ENCODE results near the gene ERP27.

The ERP27 gene

DNA sequence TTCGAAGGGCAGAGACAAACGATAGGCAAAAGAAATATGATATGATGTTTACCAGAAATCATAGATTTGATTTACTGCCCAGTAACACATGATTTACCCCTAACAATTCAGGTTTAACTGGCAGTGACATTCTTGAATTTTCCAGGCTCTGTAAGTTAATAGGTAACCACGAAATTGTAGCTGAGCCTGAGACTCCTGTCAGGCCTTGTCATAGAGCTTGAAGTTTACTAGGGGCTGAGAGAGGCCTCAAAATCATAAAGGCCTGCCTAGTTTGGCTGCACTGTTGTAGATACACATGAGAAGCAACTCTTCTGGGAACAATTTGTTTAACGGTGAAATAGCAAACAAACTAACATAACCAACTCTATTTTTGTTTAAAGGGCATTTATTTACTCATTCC is 3.3 kb downstream of the ERP27 start:
- TF ChIP-seq, protein P1, sequence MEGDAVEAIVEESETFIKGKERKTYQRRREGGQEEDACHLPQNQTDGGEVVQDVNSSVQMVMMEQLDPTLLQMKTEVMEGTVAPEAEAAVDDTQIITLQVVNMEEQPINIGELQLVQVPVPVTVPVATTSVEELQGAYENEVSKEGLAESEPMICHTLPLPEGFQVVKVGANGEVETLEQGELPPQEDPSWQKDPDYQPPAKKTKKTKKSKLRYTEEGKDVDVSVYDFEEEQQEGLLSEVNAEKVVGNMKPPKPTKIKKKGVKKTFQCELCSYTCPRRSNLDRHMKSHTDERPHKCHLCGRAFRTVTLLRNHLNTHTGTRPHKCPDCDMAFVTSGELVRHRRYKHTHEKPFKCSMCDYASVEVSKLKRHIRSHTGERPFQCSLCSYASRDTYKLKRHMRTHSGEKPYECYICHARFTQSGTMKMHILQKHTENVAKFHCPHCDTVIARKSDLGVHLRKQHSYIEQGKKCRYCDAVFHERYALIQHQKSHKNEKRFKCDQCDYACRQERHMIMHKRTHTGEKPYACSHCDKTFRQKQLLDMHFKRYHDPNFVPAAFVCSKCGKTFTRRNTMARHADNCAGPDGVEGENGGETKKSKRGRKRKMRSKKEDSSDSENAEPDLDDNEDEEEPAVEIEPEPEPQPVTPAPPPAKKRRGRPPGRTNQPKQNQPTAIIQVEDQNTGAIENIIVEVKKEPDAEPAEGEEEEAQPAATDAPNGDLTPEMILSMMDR (IDR thresholded peaks at IDR 0.05; ENCODE audit: low read depth, low read length, missing control alignments), result no peak
- H3K4me3 ChIP-seq (ENCODE audit: low read depth, low read length), result no peak overlapping the region
- no peak for DNase-seq
- no peak overlapping the region for H3K27ac ChIP-seq
- H3K27me3 ChIP-seq (replicated peaks), result no peaks in the 10 kb centered on the region
- in situ Hi-C loops (cut with HindIII; ENCODE audit: low pct_ligation_motif_present, low sequenced_read_pairs), result no loop called here
- H3K36me3 ChIP-seq (replicated peaks), result no peaks in the 10 kb centered on the region

DNA sequence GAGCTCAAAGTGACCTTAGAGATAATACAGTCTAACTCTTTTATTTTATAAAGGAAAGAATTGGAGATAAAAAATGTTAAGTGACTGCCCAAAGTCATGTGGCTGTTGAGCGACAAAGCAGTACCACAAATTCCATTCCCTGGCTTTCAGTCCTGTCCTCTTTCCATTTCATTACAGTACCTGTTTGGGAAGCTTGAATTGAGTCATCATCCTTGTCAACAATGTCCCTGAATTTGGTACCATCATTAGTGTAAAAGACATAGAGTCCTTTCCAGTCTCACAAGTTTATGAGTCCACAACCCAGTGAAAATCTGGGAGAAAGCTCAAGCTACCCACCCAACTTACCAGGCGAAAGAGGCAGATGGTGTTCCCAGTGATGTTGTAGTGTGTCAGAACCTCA is 3.8 kb downstream of the ERP27 start:
- no peaks in the 10 kb centered on the region for H3K36me3 ChIP-seq (replicated peaks)
- no peaks in the 10 kb centered on the region for H3K27me3 ChIP-seq (replicated peaks)
- no peak overlapping the region for H3K4me3 ChIP-seq (ENCODE audit: low read depth, low read length)
- in situ Hi-C loops (cut with HindIII; ENCODE audit: low pct_ligation_motif_present, low sequenced_read_pairs), result no loop called here
- no peak overlapping the region for H3K27ac ChIP-seq
- DNase-seq, result no peak
- TF ChIP-seq, protein P1 (IDR thresholded peaks at IDR 0.05; ENCODE audit: low read depth, low read length, missing control alignments), result no peak

DNA sequence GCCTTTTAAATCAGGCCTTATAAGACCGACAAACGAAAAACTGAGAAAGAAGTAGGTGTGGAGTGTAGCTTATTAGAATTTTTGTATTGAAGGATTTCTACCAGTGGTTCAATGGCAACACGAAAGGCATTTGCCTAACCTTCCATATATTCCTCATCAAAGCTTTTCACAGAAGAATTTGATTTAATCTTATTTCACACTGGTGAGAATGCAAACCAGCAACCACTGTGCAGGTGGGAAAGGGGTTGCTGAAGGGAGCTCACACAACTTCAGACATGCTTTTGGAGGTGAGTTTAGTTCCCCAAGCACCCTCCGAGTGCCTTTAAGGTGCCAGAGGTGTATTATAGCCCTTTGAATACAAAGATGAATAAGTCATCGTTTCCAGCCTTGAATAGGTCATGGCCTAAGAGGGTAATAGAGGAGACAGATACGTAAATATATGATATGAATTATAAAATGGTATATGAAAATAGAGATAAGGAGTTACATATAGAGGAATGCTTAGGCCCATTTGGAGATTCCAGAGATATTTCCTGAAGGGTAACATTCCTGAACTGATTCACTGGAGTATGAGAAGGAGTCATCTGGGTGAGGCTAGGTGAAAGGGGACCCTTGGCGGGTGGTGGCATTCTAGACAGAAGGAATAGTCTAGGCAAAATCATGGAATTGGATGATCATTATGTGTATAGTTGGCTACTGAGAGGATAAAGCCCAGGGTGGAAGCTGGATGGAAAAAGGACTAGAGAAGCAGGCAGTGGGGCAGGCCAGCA is 6.4 kb downstream of the ERP27 start:
- in situ Hi-C loops (cut with HindIII; ENCODE audit: low pct_ligation_motif_present, low sequenced_read_pairs), result no loop called here
- Histone ChIP-seq H3K27ac (no peak overlapping the region), H3K27me3 (replicated peaks) (no peaks in the 10 kb centered on the region), H3K4me3 (ENCODE audit: low read depth, low read length) (no peak overlapping the region), H3K36me3 (replicated peaks) (no peaks in the 10 kb centered on the region)
- TF ChIP-seq, protein P1 (IDR thresholded peaks at IDR 0.05; ENCODE audit: low read depth, low read length, missing control alignments), result no peak
- no peak for DNase-seq

DNA sequence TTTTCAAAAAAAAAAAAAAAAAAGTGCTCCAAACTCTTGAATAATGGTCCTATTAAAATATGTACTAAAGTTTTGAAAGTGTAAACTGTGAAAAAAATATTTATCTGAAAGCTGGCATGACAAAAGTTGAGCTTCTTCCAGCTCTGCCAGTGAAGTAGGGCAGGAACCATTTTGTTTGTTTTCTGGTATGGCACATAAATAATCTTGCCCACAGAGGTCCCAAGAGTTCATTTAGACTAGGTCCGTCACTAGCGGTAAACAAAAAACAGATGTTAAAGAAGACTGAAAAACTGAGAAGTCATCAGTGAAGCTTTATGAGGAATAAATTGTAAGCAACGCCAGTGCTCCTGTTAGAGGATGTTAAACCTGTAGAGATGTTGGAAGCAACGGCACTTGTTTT is 7.0 kb downstream of the ERP27 start:
- in situ Hi-C loops (cut with HindIII; ENCODE audit: low pct_ligation_motif_present, low sequenced_read_pairs), result no loop called here
- no peak for DNase-seq
- no peak overlapping the region for H3K4me3 ChIP-seq (ENCODE audit: low read depth, low read length)
- no peaks in the 10 kb centered on the region for H3K36me3 ChIP-seq (replicated peaks)
- H3K27me3 ChIP-seq (replicated peaks), result no peaks in the 10 kb centered on the region
- TF ChIP-seq, protein P1 (IDR thresholded peaks at IDR 0.05; ENCODE audit: low read depth, low read length, missing control alignments), result no peak
- H3K27ac ChIP-seq, result no peak overlapping the region

DNA sequence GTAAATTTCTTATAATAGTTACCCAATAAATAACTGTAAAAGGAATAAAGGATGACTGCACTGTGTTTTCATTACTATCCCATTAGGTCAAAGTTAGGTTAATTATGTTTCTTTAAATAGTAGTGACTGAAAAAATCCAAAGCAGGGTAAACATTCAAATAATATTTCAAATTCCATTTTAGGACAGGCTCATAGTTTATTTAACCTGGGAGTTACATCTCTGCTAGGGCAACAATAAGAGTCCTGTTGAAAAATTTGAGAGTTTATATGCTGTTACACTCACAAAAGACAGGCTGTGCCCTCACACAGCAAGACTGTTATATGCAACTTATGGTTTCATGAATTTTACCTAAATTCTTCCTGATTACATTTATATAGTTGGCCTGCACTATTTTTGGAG is 8.0 kb downstream of the ERP27 start:
- peak overlapping the region; percentile 22 for H3K27ac ChIP-seq
- H3K36me3 ChIP-seq (replicated peaks), result no peaks in the 10 kb centered on the region
- in situ Hi-C loops (cut with HindIII; ENCODE audit: low pct_ligation_motif_present, low sequenced_read_pairs), result no loop called here
- TF ChIP-seq, protein P1 (IDR thresholded peaks at IDR 0.05; ENCODE audit: low read depth, low read length, missing control alignments), result no peak
- no peak overlapping the region for H3K4me3 ChIP-seq (ENCODE audit: low read depth, low read length)
- peak; percentile 23 for DNase-seq
- no peaks in the 10 kb centered on the region for H3K27me3 ChIP-seq (replicated peaks)

DNA sequence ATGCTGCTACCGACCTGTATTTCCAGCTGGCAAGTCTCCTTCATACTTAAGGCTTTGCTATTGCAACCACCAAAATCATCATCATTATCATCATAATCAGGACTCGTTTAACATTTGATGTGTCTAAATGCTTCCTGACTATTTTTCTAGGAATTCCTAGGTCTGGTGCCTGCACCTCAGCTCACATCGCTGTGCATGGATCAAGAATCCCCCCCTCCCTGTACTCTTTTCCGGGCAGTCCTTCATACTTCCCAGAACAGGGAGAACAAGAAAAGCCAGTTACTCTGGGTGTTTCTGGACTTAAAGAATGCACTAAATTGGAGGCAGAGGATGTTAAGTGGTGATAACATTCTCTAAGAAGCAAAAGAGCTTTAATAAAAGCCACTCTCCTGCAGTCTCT is 9.4 kb downstream of the ERP27 start:
- in situ Hi-C loops (cut with HindIII; ENCODE audit: low pct_ligation_motif_present, low sequenced_read_pairs), result no loop called here
- H3K27me3 ChIP-seq (replicated peaks), result no peaks in the 10 kb centered on the region
- H3K36me3 ChIP-seq (replicated peaks), result no peaks in the 10 kb centered on the region
- TF ChIP-seq, protein P1 (IDR thresholded peaks at IDR 0.05; ENCODE audit: low read depth, low read length, missing control alignments), result no peak
- DNase-seq, result no peak
- no peak overlapping the region for H3K4me3 ChIP-seq (ENCODE audit: low read depth, low read length)
- H3K27ac ChIP-seq, result peak overlapping the region; percentile 19

All from brain microvascular endothelial cell (primary cell).